ENCODE data around the gene AGTRAP. TPM values are rescaled to one million over a fixed set of nuclear protein-coding genes. Genes with fewer than 3 reads are reported as not detected.

The AGTRAP gene
- total RNA-seq, 1 donor from 2014 or later = 13.6 TPM

- intact Hi-C loops (cut with DNase I) = no loop called here
- ATAC-seq (ENCODE audit: poor library complexity) (peak; percentile 40), DNase-seq (peak; percentile 72)
These were observed 13.3 kb downstream of the AGTRAP start for GRCh38 chr1:11749203-11749689.

- no peak for DNase-seq
- no peak for ATAC-seq (ENCODE audit: poor library complexity)
- intact Hi-C loops (cut with DNase I) = no loop called here
These were observed 14.1 kb downstream of the AGTRAP start for GRCh38 chr1:11749996-11750395.

DNA sequence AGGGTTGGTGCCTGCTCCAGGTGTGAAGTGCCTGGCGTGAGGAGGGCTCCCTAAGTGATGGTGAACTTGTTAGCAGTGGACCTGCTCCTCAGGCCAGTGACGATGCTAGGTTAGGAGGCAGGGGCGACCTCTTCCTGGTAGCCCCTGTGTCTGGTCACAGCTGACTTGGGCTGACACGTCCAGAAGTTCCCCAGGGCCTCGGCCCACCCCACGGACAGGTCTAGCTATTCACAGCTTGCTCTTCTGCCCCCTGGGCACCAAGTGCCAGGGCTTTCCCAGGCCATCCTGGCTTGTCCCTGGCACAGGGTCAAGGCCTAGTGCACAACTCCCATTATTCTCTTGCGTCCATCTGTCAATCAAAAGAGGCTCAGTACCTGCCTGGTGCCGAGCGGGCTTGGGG, 15.2 kb downstream of the AGTRAP start:
- DNase-seq (no peak), ATAC-seq (ENCODE audit: poor library complexity) (no peak)
- intact Hi-C loops (cut with DNase I) = no loop called here

DNA sequence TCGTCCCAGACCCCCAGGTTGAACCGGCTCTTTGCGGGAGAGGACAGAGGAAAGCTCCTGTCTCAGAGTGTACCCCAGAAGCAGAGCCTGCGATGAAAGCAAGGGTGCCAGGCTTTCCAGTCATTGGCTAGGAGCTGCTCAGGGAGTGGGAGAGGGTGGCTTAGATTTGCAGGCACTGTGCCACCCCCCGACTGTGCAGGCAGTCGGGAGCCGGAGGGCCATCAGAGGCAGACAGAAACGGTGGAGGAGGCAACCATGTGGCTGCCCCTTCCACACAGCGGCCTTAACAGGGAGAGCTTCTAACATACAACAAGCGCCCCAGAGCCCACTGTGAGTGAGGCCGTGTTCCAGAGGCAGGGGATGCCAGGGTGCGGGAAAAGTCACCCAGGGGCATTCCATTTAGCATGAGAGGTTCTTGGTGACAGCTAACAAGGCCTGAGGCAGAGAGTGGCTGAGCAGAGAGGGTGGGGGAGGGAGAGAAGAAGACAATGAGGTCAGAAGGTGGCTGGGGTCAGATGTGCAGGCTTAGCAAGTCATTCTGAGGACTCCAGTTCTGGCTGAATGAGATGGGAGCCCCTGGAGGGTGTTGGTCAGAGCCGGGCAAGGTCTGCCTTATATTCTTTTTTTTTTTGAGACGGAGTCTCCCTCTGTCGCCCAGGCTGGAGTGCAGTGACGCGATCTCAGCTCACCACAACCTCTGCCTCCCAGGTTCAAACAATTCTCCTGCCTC, 16.6 kb downstream of the AGTRAP start:
- DNase-seq (no peak), ATAC-seq (ENCODE audit: poor library complexity) (no peak)
- intact Hi-C loops (cut with DNase I) = no loop called here

- intact Hi-C loops (cut with DNase I) = no loop called here
- no peak for DNase-seq
- ATAC-seq (ENCODE audit: poor library complexity) = no peak
These were observed 17.7 kb downstream of the AGTRAP start for GRCh38 chr1:11753555-11754208.

GRCh38 chr1:11757047-11757446, 21.1 kb downstream of the AGTRAP start:
- intact Hi-C loops (cut with DNase I) = no loop called here
- no peak for DNase-seq
- no peak for ATAC-seq (ENCODE audit: poor library complexity)

DNA sequence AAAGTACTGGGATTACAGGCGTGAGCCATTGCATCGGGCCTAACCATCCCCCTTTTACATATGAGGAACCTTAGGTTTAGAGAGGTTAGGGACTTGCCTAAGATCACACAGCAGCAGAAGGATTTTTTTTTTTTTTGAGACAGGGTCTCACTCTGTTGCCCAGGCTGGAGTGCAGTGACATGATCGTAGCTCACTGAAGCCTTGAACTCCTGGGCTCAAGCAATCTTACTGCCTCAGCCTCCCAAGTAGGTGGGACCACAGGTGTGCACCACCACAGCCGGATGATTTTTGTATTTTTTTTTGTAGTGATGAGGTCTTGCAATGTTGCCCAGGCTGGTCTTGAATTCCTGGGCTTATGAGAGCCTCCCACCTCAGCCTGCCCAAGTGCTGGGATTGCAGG, 23.9 kb downstream of the AGTRAP start:
- ATAC-seq (ENCODE audit: poor library complexity) (no peak), DNase-seq (no peak)
- intact Hi-C loops (cut with DNase I) = no loop called here

DNA sequence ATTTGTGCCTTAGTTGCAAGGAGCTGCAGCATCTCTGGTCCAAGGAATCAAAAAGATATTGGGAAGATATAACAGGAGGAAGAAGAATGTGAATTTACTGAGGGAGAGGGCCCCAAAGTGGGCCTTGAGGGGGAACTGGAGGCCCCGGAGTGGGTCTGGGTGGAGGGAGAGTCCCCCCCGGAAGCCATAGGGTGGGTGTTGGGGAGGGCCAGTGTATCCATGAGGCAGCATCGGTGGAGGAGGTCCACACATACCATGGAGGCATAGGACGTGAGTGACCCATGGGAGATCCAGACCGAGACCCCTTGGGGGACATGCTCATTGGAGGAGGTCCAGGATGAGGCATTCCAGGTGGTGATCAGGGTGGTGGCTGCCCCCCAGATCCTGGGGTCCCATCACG, 25.3 kb downstream of the AGTRAP start:
- intact Hi-C loops (cut with DNase I) = no loop called here
- ATAC-seq (ENCODE audit: poor library complexity) (no peak), DNase-seq (no peak)

DNA sequence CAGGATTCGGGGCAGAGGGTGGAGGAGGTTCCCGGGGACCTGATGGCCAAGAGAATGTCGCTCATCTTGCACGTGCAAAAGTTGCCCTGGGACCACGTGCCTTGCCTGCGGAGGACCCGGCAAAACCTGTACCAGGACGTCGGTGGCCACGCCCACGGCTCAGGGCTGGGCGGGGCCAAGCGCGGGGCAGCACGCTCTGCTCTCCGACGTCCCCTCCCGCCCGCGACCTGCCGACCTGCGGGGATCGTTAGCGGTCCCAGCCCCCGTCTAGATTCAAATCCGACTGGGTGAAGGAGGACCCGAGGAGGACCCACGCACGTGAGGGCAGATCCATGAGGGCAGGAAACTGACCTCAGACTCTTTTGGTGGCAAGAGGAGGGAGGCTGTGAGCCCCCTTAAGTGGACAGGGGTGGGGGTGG, 26.1 kb downstream of the AGTRAP start, which contains the start of gene C1orf167:
Gene C1orf167, plus strand, starts transcription at position 206 of the 419 bp plus-strand sequence. CDS start 2,208 bp downstream, outside the sequence.
- intact Hi-C loops (cut with DNase I) = no loop called here
- ATAC-seq (ENCODE audit: poor library complexity) (no peak), DNase-seq (no peak)

DNA sequence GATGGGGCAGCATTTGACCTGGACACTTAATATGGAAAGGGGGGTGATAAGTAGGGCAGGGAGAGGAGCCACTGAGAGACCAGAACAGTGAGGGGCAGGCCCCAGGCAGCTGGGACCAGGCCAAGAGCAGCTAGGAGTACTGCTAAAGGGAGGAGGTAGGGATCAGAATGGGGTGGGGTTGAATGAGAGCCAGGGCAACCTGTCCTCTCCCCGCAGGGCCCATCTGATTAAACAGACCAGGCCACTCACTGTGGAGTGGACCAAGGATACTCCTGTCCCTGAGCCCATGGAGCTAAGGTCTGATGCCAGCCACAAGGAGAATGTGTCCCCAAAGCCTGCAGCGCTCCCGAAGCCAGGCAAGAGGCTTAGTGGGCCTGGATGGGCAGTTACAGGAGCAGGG, 28.2 kb downstream of the AGTRAP start:
- intact Hi-C loops (cut with DNase I) = no loop called here
- no peak for ATAC-seq (ENCODE audit: poor library complexity)
- DNase-seq = no peak

DNA sequence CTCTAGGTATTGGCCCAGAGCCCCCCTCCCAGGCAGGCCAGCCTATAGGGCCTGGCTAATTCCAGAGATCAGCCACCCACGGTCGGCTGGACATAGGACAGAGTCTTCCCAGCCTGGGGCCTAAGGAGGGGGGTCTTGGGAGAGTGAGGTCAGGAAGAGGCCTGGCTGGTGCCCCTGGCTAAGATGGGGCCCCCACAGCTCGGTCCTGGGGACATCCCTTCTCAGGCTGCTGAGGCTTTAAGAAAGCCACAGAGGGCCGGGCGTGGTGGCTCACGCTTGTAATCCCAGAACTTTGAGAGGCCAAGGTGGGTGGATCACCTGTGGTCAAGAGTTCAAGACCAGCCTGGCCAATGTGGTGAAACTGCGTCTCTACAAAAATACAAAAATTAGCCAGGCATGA, 28.6 kb downstream of the AGTRAP start:
- ATAC-seq (ENCODE audit: poor library complexity) (no peak), DNase-seq (no peak)
- intact Hi-C loops (cut with DNase I) = no loop called here

DNA sequence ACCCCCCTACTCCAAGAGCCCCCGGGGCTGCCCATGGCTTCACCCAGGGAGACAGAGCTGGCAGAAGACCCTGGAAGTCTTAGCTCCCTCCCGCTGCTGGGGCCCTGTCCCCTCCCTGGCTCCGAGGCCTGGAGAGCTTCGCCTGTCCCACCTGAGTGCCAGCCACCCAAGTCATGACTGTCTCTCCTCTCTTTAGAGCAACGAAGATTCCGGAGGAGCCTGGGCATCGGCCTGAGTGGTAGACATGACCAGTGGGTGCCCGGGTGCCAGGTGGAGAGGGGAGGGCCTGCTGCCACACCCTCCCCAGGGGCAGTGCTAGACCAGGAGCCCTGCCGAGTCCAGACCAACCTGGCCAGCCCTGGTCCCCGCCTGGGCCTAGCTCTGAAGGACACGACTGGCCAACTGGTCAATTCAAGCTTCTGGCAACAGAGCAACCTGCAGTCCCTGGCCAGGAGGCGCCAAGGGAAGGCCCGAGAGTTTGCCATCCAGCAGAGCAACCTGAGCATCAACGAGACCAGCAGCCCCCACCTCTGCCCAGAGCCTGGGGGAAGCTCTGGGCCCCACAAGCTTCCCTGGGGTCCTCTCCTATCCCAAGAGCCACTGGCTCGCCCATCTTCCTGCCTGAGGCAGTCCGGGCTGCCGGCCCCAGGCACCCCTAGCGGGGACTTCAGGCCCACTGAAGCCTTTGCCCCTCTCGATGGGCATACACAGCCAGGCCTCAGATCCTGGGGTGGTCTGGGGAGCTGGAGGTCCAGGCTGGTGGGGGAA, 29.9 kb downstream of the AGTRAP start:
- intact Hi-C loops (cut with DNase I) = no loop called here
- DNase-seq (no peak), ATAC-seq (ENCODE audit: poor library complexity) (no peak)

DNA sequence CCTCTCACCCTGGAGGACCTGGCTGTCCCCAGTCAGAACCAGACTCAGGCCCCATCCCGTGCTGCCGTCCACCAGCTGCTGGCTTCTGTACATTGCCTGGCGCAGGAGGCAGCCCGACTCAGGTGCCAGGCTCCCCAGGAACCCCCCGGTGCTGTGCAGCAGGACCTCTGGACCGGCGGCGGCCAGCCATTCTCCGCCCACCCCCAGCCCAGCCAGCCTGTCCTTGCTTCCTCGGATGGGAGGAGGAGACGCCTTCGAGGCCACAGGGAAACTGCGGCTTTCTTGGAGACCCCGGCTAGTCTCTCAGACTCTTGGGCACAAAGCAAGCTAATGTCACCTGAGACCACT, 30.5 kb downstream of the AGTRAP start:
- ATAC-seq (ENCODE audit: poor library complexity) (no peak), DNase-seq (no peak)
- intact Hi-C loops (cut with DNase I) = no loop called here

GRCh38 chr1:11767922-11768704, 32.2 kb downstream of the AGTRAP start:
- ATAC-seq (ENCODE audit: poor library complexity) (no peak), DNase-seq (no peak)
- intact Hi-C loops (cut with DNase I) = no loop called here

DNA sequence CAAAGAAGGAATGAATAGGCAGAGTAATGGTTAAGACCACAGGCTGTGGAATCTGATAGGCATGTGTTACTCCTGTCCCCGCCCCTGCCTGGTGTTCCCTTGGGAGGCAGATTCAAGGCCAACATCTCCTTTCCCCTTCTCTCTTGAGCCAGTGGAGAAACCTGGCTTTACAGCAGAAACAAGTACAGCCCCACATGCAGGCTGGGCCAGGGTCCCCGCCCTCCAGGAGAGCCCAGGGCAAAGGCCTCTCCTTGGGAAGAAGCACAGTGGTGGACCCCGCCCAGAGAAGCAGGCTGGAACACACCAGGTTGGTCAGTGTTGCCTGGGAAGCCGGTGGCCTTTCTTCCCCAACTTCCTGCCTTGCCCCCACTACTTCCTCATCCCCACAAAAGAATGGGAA, 32.9 kb downstream of the AGTRAP start:
- DNase-seq = no peak
- ATAC-seq (ENCODE audit: poor library complexity) = no peak
- intact Hi-C loops (cut with DNase I) = no loop called here

DNA sequence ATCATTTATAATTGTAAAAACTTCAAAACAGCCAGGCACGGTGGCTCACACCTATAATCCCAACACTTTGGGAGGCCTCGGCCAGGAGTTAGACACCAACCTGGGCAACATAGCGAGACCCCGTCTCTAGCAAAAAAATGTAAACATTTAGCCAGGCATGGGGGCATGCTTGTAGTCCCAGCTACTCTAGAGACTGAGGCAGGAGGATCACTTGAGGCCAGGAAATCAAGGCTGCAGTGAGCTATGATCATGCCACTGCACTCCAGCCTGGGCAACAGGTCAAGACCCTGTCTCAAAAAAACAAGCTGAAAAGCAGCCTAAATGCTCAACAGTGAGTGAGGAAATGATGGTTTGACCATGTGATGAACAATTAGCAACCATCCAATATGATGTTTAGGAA, 33.3 kb downstream of the AGTRAP start:
- DNase-seq (no peak), ATAC-seq (ENCODE audit: poor library complexity) (no peak)
- intact Hi-C loops (cut with DNase I) = no loop called here

GRCh38 chr1:11770011-11770410, 34.1 kb downstream of the AGTRAP start:
- intact Hi-C loops (cut with DNase I) = no loop called here
- ATAC-seq (ENCODE audit: poor library complexity) (no peak), DNase-seq (no peak)

- ATAC-seq (ENCODE audit: poor library complexity) (no peak), DNase-seq (no peak)
- intact Hi-C loops (cut with DNase I) = no loop called here
These were observed 35.6 kb downstream of the AGTRAP start for GRCh38 chr1:11771481-11772043.

DNA sequence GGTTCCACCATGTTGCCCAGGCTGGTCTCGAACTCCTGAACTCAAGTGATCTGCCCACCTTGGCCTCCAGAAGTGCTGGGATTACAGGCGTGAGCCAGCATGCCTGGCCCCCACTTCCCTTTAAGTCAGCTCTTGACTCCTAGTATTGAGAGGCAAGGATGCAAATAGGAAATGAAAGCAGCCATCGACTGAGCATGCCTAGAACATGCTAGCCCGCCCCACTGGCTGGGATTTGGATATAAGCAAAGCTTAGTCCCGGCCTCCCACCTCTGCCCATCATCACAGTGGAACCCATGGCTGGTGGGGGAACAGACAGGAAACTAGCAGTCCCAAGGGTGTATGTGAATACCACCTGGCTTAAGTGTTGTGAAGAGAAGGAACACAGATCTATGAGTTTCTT, 36.5 kb downstream of the AGTRAP start:
- DNase-seq = no peak
- intact Hi-C loops (cut with DNase I) = no loop called here

More for the DNA sequence above, 36.5 kb downstream of the AGTRAP start:
- ATAC-seq (ENCODE audit: poor library complexity) = no peak

Data from Right ventricle myocardium superior (tissue), 1 donor.